Body of pancreas (tissue), 4 donors: ENCODE measurements around the gene PTPRN2. TPM values are rescaled to one million over a fixed set of nuclear protein-coding genes. Genes with fewer than 3 reads are reported as not detected.

Source experiments
- ATAC-seq: fragments of 150-250 bp; one replicate; pipeline ENCODE4 v1.9.1; 2016
- DNase-seq, 4 donors: peaks; one replicate each; pipeline ENCODE4 v3.0.0-alpha.2; 2019
- H3K27ac ChIP-seq, 4 donors: fragments of 200-600 bp; sonication (generic); 1 replicate in 3 of 4; 2 replicates in 1 of 4; pipeline versions ENCODE4 v1.5.1 to v1.6.1; 2016 to 2019; ENCODE audit warnings: mild to moderate bottlenecking in 1 of 4, mixed read lengths in 1 of 4, moderate library complexity in 1 of 4
- H3K27me3 ChIP-seq, 2 donors: fragments of 200-600 bp; sonication (generic); one replicate each; pipeline ENCODE4 v1.6.0; 2016; ENCODE audit warnings: mild to moderate bottlenecking in 1 of 2
- H3K36me3 ChIP-seq, 2 donors: fragments of 200-600 bp; sonication (generic); replicated peaks in 1 of 2; 2 replicates each; pipeline ENCODE4 v1.5.1; 2016; ENCODE audit warnings: low read depth in 2 of 2; ENCODE audit not compliant: insufficient read depth in 1 of 2
- H3K4me1 ChIP-seq: fragments of 200-600 bp; sonication (generic); one replicate; pipeline ENCODE4 v1.6.0; 2016
- H3K4me3 ChIP-seq, 2 donors: fragments of 200-600 bp; sonication (generic); 1 replicate in 1 of 2; 2 replicates in 1 of 2; pipeline ENCODE4 v1.5.1; 2016 to 2019
- H3K9me3 ChIP-seq, 3 donors: fragments of 200-600 bp; sonication (generic); 1 replicate in 2 of 3; 2 replicates in 1 of 3; pipeline ENCODE4 v1.5.1; 2016
- CTCF ChIP-seq, 7 experiments: fragments of 450-650 bp in 4 of 7; fragments of 200-600 bp in 3 of 7; sonication (generic) in 3 of 7; IDR thresholded peaks; one replicate each; pipeline ENCODE4 v1.5.1; 2016 to 2019; ENCODE audit warnings: antibody characterized with exemption in 7 of 7
- POLR2A ChIP-seq, 3 donors: fragments of 450-650 bp; IDR thresholded peaks; one replicate each; pipeline ENCODE4 v1.6.1; 2016; ENCODE audit warnings: antibody characterized with exemption in 3 of 3, mild to moderate bottlenecking in 2 of 3
- WGBS, 2 donors: methylation state at CpG; one replicate each; pipeline ENCODE4 v1.1.5; 2017; 5-methylcytosine and 5-hydroxymethylcytosine counted together
- intact Hi-C: fragments of 100-400 bp; cut with DNase I; formaldehyde crosslinking; loops from one replicate; pipeline ENCODE4 v1.15.1; 2023
- total RNA-seq, 2 donors: library from RNA; depleted of rRNA; stranded (reverse); fragments of >200 nt; gene quantifications; one replicate each; pipeline ENCODE4 v1.1.0, GENCODE V29; 2016

Gene PTPRN2
- total RNA-seq, 2 donors from 2014 or later: 31.6 to 76.1 TPM

- 85 to 91% methylated on average over 12 of the region's 12 CpGs for WGBS, 2 donors
- DNase-seq (no peak), ATAC-seq (no peak)
- no peaks in the 10 kb centered on the region for H3K27me3 ChIP-seq
- intact Hi-C loops: no loop called here
- TF ChIP-seq POLR2A (IDR thresholded peaks at IDR 0.05) (no peak), CTCF (IDR thresholded peaks at IDR 0.05) (no peak)
- no peaks in the 10 kb centered on the region for H3K4me1 ChIP-seq
- no peak overlapping the region for H3K4me3 ChIP-seq
- no peak overlapping the region for H3K27ac ChIP-seq
- no peaks in the 10 kb centered on the region for H3K9me3 ChIP-seq
- no peaks in the 10 kb centered on the region for H3K36me3 ChIP-seq
Measured at GRCh38 chr7:157863176-157863575, 724.4 kb downstream of the PTPRN2 start.

DNA sequence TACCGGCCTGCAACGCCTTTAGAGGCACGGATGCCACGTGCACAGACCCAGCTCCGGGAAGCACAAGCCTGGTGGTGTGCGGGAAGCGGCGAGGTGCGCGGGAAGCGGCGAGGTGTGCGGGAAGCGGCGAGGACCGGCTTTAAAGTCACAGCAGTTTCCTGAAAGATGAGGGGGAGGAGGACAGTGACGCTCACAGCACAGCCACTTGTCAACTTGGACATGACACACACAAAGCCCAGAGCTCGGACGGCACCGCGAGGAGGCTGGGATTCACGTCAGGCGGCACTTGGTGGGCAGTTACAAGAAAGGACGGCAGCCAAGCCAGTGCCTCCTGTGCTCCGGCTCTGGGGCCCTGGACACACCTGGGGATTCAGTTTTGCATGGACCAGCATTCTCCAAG lies 724.9 kb downstream of the PTPRN2 start:
- 82 to 85% methylated on average over 24 to 25 of the region's 25 CpGs for WGBS, 2 donors
- H3K27me3 ChIP-seq: no peaks in the 10 kb centered on the region
- intact Hi-C loops: no loop called here
- no peak for TF ChIP-seq POLR2A (IDR thresholded peaks at IDR 0.05)
- no peak for TF ChIP-seq CTCF (IDR thresholded peaks at IDR 0.05)
- H3K4me3 ChIP-seq: no peak overlapping the region
- DNase-seq (no peak), ATAC-seq (no peak)
- H3K9me3 ChIP-seq: no peaks in the 10 kb centered on the region
- no peaks in the 10 kb centered on the region for H3K36me3 ChIP-seq
- no peaks in the 10 kb centered on the region for H3K4me1 ChIP-seq
- H3K27ac ChIP-seq: no peak overlapping the region

DNA sequence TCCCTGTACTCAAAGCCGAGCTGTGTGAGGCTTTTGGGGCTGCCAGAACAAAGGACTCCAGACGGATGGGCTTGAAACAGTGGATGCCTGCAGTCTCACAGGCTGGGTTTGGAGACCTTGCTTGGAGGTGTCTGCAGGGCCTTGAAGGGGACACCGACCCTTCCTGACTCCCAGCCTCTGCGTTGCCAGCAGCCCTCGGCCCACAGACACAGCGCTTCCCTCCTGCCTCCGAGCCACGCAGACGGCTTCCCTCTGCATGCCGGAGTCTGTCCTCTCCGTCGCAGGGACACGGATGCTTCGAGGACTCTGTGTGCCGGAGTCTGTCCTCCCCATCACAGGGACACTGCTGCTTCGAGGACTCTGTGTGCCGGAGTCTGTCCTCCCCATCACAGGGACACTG lies 726.1 kb downstream of the PTPRN2 start:
- H3K4me1 ChIP-seq: no peaks in the 10 kb centered on the region
- WGBS, 2 donors: 87 to 88% methylated on average over 8 to 17 of the region's 17 CpGs
- no peak for TF ChIP-seq POLR2A (IDR thresholded peaks at IDR 0.05)
- TF ChIP-seq CTCF (IDR thresholded peaks at IDR 0.05): no peak
- H3K27ac ChIP-seq: no peak overlapping the region
- no peaks in the 10 kb centered on the region for H3K27me3 ChIP-seq
- intact Hi-C loops: no loop called here
- no peaks in the 10 kb centered on the region for H3K36me3 ChIP-seq
- H3K4me3 ChIP-seq: no peak overlapping the region
- H3K9me3 ChIP-seq: no peaks in the 10 kb centered on the region
- DNase-seq (no peak), ATAC-seq (no peak)

DNA sequence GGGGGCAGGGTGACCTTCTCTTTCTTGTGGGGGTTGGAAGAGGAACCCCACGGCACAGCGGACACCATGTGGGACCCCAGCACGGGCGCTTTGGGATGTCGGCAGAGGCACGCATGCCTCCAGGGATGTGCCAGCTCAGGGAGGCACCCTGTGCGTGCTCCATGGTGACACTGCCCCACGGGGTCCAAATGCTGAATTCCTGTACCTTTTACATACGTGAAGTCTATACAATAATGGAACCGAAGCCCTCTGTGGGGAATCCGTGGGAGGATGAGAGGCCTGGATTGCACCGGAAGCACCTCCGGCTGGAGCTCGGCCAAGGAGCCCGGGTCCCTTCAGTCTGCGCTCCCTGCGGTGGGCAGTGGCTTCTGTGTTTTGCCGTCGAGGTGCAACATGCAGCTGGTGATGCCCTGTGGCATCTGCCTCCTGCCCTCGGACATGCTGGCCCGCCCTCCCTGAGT lies 726.6 kb downstream of the PTPRN2 start:
- no peak for TF ChIP-seq CTCF (IDR thresholded peaks at IDR 0.05)
- TF ChIP-seq POLR2A (IDR thresholded peaks at IDR 0.05): no peak
- ATAC-seq (no peak), DNase-seq (peak in 1 of 4 donors; percentile 8)
- WGBS, 2 donors: 86 to 89% methylated on average over 2 to 21 of the region's 21 CpGs
- no peak overlapping the region for H3K27ac ChIP-seq
- H3K4me3 ChIP-seq: no peak overlapping the region
- intact Hi-C loops: no loop called here
- no peaks in the 10 kb centered on the region for H3K27me3 ChIP-seq
- H3K36me3 ChIP-seq: no peaks in the 10 kb centered on the region
- no peaks in the 10 kb centered on the region for H3K9me3 ChIP-seq
- H3K4me1 ChIP-seq: no peaks in the 10 kb centered on the region

GRCh38 chr7:157860406-157860805 lies 727.2 kb downstream of the PTPRN2 start:
- DNase-seq (no peak), ATAC-seq (no peak)
- H3K27ac ChIP-seq: no peak overlapping the region
- H3K4me1 ChIP-seq: no peaks in the 10 kb centered on the region
- H3K4me3 ChIP-seq: no peak overlapping the region
- TF ChIP-seq POLR2A (IDR thresholded peaks at IDR 0.05): no peak
- no peak for TF ChIP-seq CTCF (IDR thresholded peaks at IDR 0.05)
- H3K9me3 ChIP-seq: no peaks in the 10 kb centered on the region
- intact Hi-C loops: no loop called here
- no peaks in the 10 kb centered on the region for H3K36me3 ChIP-seq
- 79 to 82% methylated on average over 11 of the region's 11 CpGs for WGBS, 2 donors
- H3K27me3 ChIP-seq: no peaks in the 10 kb centered on the region
